HG02840 (cell line): ENCODE data around the gene PCDHGB4.
"Not testable (repeated sequence)": the region's sequence is repeated elsewhere in the genome, so short reads cannot be mapped to it uniquely, and the experiment has no call there.

Experiments
- ATAC-seq: cut with Tn5 transposase; IDR thresholded peaks from one replicate; pipeline ENCODE4 v1.9.1; 2021; ENCODE audit warnings: mild to moderate bottlenecking, moderate library complexity, moderate number of reproducible peaks; ENCODE audit not compliant: unreplicated experiment, low FRiP score

PCDHGB4 gene

GRCh38 chr5:141387557-141388311 is at the start of gene PCDHGB4:
Gene PCDHGB4, plus strand, starts transcription at chr5:141387698. Its CDS starts 187 bp downstream, at chr5:141387885.
- ATAC-seq, result not testable (repeated sequence)

GRCh38 chr5:141338538-141339306 is 48.8 kb upstream of the PCDHGB4 start, which contains the start of gene PCDHGA2:
Gene PCDHGA2, plus strand, starts transcription at chr5:141338760.
- ATAC-seq, result no peak

- not testable (repeated sequence) for ATAC-seq
Observed at GRCh38 chr5:141340781-141341354, 46.6 kb upstream of the PCDHGB4 start.

GRCh38 chr5:141342773-141343172 is 44.7 kb upstream of the PCDHGB4 start:
- no peak for ATAC-seq

- no peak for ATAC-seq
Observed at GRCh38 chr5:141343242-141343952, 44.1 kb upstream of the PCDHGB4 start, which contains the start of gene PCDHGA3. Gene PCDHGA3, plus strand, starts transcription at chr5:141343829. Its CDS starts 205 bp downstream, at chr5:141344034.

DNA sequence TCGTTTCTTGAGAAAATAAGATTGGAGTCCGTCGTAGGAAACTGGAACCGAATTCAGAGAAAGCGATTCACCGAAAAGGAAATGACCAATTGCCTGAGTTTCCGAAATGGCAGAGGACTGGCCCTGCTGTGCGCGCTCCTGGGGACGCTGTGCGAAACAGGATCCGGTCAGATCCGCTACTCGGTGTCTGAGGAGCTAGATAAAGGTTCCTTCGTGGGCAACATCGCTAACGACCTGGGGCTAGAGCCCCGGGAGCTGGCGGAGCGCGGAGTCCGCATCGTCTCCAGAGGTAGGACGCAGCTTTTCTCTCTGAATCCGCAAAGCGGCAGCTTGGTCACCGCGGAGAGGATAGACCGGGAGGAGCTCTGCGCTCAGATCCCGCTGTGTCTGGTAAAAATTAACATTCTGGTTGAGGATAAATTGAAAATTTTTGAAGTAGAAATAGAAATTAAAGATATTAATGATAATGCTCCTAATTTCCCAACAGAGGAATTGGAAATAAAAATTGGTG is 43.5 kb upstream of the PCDHGB4 start:
- ATAC-seq, result no peak

- ATAC-seq, result no peak
Observed at GRCh38 chr5:141345327-141345726, 42.2 kb upstream of the PCDHGB4 start.

- not testable (repeated sequence) for ATAC-seq
Observed at GRCh38 chr5:141346017-141346416, 41.5 kb upstream of the PCDHGB4 start.

DNA sequence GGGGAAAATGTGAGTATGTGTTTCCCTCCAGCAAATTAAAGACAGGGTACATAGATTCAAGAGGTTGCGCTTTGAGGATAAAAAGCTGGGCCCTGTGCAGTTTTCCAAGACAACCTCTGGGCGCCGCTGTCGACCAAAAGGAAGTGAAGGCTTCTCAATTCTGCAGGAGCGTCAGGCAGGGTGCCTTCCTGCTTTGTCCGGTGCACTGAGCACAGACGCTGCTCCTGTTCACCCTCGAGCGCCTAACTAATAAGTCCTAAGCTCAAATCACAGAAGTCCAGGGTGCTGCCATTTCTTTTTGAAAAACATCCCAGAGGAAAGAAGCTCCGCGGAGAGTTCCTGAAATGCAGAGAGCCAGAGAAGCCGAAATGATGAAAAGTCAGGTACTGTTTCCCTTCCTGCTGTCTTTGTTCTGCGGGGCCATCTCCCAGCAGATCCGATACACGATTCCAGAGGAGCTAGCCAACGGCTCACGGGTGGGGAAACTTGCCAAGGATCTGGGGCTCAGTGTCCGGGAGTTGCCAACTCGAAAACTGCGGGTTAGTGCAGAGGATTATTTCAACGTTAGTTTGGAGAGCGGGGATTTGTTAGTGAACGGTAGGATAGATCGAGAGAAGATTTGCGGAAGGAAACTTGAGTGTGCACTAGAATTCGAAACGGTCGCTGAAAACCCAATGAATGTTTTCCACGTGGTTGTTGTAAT is 37.4 kb upstream of the PCDHGB4 start, which contains the start of gene PCDHGB1:
Gene PCDHGB1, plus strand, starts transcription at position 183 of the 703 bp plus-strand sequence. Its CDS starts 162 bp downstream, at position 345.
- no peak for ATAC-seq

GRCh38 chr5:141351591-141351990 is 35.9 kb upstream of the PCDHGB4 start:
- no peak for ATAC-seq

- ATAC-seq, result no peak
Observed at GRCh38 chr5:141354900-141355469, 32.5 kb upstream of the PCDHGB4 start, which contains the start of gene PCDHGA4. Gene PCDHGA4, plus strand, starts transcription at chr5:141355021. Its CDS starts 87 bp downstream, at chr5:141355108.

DNA sequence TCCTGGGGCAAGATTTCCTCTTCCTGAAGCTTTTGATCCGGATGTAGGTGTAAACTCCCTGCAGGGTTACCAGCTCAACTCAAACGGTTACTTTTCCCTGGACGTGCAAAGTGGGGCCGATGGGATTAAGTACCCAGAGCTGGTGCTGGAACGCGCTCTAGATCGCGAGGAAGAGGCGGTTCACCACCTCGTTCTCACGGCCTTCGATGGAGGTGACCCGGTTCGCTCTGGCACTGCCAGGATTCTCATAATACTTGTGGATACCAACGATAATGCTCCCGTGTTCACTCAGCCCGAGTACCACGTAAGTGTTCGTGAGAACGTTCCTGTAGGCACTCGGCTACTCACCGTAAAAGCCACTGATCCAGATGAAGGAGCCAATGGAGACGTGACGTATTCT is 31.9 kb upstream of the PCDHGB4 start:
- no peak for ATAC-seq

DNA sequence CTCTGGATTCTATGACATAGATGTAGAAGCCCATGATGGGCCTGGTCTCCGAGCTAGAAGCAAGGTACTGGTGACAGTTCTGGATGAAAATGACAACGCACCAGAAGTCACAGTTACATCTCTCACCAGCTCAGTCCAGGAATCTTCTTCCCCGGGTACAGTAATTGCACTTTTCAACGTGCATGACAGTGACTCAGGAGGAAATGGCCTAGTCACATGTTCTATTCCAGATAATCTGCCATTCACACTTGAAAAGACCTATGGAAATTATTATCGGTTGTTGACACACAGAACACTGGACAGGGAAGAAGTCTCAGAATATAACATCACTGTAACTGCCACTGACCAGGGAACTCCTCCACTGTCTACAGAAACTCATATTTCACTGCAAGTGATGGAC is 31.4 kb upstream of the PCDHGB4 start:
- no peak for ATAC-seq

DNA sequence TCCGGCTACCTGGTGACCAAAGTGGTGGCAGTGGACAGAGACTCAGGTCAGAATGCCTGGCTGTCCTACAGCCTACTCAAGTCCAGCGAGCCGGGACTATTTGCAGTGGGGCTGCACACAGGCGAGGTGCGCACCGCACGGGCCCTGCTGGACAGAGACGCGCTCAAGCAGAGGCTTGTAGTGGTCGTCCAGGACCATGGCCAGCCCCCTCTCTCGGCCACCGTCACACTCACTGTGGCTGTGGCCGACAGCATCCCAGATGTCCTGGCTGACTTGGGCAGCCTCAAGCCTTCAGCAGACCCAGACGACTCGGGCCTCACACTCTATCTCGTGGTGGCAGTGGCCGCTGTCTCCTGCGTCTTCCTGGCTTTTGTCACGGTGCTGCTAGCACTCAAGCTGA is 30.5 kb upstream of the PCDHGB4 start:
- no peak for ATAC-seq

DNA sequence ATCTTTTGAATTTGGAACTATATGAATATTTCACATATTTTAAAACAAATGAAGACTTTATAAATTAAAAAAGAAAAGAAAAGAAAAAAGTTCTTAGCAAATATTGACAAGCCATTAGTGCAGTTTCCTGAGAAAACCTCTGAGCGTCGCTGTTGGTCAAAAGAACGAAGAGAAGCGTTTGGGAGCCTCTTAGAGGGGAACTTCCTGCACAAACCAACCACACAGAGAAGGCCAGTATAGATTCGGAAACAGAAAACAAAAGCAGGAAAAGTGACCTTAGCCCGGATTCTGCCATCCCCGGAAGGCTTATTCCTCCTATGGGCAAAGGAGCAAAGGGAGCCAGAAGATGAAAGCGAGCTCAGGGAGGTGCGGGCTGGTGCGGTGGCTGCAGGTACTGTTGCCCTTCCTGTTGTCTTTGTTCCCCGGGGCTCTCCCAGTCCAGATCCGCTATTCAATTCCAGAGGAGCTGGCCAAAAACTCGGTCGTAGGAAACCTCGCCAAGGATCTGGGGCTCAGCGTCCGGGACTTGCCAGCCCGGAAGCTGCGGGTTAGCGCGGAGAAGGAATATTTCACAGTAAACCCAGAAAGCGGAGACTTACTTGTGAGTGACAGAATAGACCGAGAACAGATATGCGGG is 27.6 kb upstream of the PCDHGB4 start, which contains the start of gene PCDHGB2:
Gene PCDHGB2, plus strand, starts transcription at position 205 of the 637 bp plus-strand sequence. Its CDS starts 142 bp downstream, at position 347.
- peak; percentile 74 for ATAC-seq

DNA sequence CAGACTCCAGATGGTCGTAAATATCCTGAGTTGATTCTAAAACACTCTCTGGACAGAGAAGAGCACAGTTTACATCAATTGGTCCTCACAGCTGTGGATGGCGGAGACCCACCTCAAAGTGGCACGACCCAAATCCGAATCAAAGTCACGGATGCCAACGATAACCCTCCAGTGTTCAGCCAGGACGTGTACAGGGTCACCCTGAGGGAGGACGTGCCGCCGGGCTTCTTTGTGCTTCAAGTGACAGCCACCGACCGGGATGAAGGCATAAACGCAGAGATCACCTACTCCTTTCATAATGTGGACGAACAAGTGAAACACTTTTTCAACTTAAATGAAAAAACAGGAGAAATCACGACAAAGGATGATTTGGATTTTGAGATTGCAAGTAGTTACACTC is 26.8 kb upstream of the PCDHGB4 start:
- ATAC-seq, result no peak

DNA sequence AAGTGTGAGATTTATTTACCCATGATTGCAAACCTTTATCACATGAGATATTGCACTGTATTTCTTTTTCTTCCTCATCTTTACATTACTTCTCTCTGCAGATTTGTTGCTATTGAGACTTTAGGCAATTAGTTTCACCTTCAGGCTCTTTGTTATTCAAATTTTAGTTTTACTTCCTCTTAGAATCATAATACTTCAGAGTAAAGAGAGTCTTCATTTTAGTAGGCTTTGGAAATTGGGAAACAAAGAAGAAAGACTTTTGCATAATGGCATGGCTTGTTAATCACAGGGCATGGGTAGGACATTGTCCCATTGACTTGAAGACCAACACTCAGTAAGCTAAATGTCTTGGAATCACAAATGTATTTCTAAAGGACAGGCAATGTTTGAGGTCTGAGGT is 24.8 kb upstream of the PCDHGB4 start:
- no peak for ATAC-seq

GRCh38 chr5:141363952-141364660 is 23.4 kb upstream of the PCDHGB4 start, which contains the start of gene PCDHGA5:
Gene PCDHGA5, plus strand, starts transcription at chr5:141364162. Its CDS starts 169 bp downstream, at chr5:141364331.
- no peak for ATAC-seq
